Stimulated activated CD4-positive, alpha-beta T cell treated with anti-CD3 and anti-CD28 coated beads, TNF-alpha, amount 100 ng/mL, for 48 hours (primary cell): Measurements from ENCODE around the gene OSBPL10.

ENCODE experiments used
- DNase-seq, 3 donors: peaks; one replicate each; pipeline ENCODE4 v3.0.0-alpha.2; 2020; ENCODE audit warnings: low read depth in 3 of 3

The OSBPL10 gene

GRCh38 chr3:31670722-31671121 lies 310.3 kb downstream of the OSBPL10 start:
- no peak for DNase-seq

- DNase-seq = no peak
These were observed 310.9 kb downstream of the OSBPL10 start for GRCh38 chr3:31670136-31670535.

GRCh38 chr3:31668242-31668641 lies 312.8 kb downstream of the OSBPL10 start:
- DNase-seq = no peak

DNA sequence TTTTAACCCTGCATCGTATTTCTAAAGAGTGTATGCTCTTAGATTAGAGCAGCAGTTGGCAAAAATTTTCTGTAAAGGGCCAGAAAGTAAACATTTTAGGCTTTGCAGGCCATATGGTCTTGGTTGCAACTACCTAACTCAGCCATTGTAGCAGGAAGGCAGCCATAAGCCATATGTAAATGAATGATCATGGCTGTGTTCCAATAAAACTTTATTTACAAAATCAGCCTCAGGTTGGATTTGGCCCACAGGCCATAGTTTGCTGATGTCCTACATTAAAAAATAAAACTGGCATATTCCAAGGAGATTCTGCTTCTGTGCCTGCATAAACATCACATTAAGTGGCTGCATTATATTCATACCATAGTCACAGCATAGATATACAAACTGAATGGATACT lies 313.5 kb downstream of the OSBPL10 start:
- no peak for DNase-seq

- no peak for DNase-seq
These were observed 317.0 kb downstream of the OSBPL10 start for GRCh38 chr3:31664031-31664430.

DNA sequence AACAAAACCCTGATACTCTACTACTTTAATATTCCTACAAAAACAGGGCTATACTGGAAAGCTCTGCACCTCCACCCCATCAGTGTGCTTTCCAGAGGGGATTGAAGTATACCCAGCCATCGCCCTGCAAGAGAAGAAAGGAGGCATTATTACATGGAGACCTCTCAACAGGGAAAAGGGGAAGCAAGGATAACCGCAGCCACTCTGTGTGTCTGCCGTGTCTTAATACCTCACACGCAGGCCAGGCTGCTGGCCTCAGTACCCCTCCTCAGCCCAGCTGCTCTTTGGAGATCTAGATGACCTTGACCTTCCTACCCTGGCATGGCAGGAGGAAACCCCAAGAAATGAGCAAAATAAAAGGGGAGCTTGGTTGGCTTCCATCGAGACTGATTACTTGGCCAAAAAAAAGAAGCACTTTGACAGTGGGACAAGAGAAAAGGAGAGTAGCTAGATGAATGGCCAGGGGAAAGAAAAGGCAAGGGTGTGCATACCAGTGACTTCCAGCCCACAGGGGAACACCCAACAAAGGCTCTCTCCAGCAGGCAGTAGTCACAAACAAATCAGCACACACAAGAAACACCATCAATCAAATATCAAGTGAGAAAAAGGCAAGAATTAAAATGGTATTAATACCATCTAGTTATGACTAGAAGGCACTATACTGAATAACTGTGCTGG lies 318.9 kb downstream of the OSBPL10 start:
- no peak for DNase-seq

GRCh38 chr3:31661286-31661685 lies 319.8 kb downstream of the OSBPL10 start:
- DNase-seq = no peak

DNA sequence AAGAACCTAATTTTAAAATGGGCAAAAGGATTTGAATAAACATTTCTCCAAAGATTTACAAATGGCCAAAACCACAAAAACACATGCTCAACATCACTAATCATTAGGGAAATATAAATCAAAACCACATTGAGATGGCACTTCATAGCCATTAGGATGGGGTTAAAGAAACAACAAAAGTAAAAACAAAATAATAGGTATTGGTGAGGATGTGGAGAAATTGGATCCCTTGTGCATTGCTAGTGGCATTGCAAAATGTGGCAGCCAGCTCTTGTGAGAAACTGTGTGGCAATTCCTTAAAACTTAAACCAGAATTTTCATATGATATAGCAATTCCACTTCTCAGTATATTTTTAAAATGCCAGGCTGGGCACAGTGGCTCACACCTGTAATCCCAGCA lies 321.8 kb downstream of the OSBPL10 start:
- DNase-seq = no peak

GRCh38 chr3:31654998-31655397 lies 326.1 kb downstream of the OSBPL10 start:
- no peak for DNase-seq

GRCh38 chr3:31653464-31653863 lies 327.6 kb downstream of the OSBPL10 start:
- DNase-seq = no peak

- DNase-seq = no peak
These were observed 328.8 kb downstream of the OSBPL10 start for GRCh38 chr3:31652296-31652695.

GRCh38 chr3:31648286-31648968 lies 332.6 kb downstream of the OSBPL10 start:
- no peak for DNase-seq

- no peak for DNase-seq
These were observed 335.8 kb downstream of the OSBPL10 start for GRCh38 chr3:31645256-31645655.

- DNase-seq = no peak
These were observed 341.2 kb downstream of the OSBPL10 start for GRCh38 chr3:31639828-31640227.

- no peak for DNase-seq
These were observed 344.2 kb downstream of the OSBPL10 start for GRCh38 chr3:31636694-31637442.

GRCh38 chr3:31636049-31636448 lies 345.0 kb downstream of the OSBPL10 start:
- DNase-seq = no peak

DNA sequence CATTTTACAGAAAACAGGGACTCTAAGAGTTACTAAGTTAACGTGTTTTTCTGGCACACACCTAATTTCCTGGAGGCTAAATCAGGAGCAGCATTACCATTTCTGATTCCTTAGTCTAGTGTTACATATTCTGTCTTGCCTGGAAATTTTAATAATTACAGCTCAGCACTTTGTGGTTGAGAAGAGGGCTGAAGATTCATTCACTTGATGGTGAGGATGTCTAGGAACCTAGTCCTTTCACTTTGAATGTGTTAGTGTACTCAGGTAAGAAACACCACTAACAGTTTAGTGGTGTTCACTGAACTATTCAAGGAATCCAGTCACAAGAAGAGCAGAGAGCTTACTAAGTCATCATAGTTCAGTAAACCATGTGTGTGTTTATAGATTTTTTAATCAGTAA lies 345.5 kb downstream of the OSBPL10 start:
- DNase-seq = no peak

- no peak for DNase-seq
These were observed 346.6 kb downstream of the OSBPL10 start for GRCh38 chr3:31634476-31634875.

DNA sequence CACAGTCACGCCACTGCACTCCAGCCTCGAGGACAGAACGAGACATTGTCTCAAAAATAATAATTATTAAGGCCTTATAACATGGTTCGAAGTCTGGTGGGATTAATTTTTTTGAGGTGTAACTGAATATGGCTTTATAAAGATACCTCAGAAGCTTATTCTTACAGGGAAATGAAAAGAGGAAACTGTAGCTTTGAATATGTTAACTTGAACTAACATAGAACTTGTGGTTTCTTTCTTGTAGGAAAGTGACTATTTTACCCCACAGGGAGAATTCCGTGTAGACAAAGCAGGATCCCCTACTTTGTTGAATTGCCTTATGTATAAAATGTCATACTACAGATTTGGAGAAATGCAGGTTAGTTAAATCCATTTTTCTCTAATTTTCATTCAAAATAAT lies 352.0 kb downstream of the OSBPL10 start:
- DNase-seq = no peak

GRCh38 chr3:31625358-31625757 lies 355.7 kb downstream of the OSBPL10 start:
- no peak for DNase-seq

- no peak for DNase-seq
These were observed 356.9 kb downstream of the OSBPL10 start for GRCh38 chr3:31624083-31624709.

- DNase-seq = no peak
These were observed 358.3 kb downstream of the OSBPL10 start for GRCh38 chr3:31622636-31623288.
